ENCODE data around the gene TAAR6.

TAAR6 gene

GRCh38 chr6:132611616-132612015 is 41.5 kb downstream of the TAAR6 start:
- FAIRE-seq: no peak
- TF ChIP-seq SPI1 (IDR thresholded peaks at IDR 0.05; ENCODE audit: low read depth, low read length) (no peak), POU2F2 (IDR thresholded peaks at IDR 0.05; ENCODE audit: low read depth, low read length) (no peak), TAF1 (IDR thresholded peaks at IDR 0.05; ENCODE audit: low read depth, low read length) (no peak), POLR2A (IDR thresholded peaks at IDR 0.05; ENCODE audit: low read depth, low read length) (no peak), POLR2AphosphoS5 (IDR thresholded peaks at IDR 0.05; ENCODE audit: low read depth, low read length) (no peak), PAX5 (IDR thresholded peaks at IDR 0.05; ENCODE audit: insufficient read depth, low read length, severe bottlenecking) (no peak)
- DNase-seq (ENCODE audit: insufficient read length, low spot score): no peak

DNA sequence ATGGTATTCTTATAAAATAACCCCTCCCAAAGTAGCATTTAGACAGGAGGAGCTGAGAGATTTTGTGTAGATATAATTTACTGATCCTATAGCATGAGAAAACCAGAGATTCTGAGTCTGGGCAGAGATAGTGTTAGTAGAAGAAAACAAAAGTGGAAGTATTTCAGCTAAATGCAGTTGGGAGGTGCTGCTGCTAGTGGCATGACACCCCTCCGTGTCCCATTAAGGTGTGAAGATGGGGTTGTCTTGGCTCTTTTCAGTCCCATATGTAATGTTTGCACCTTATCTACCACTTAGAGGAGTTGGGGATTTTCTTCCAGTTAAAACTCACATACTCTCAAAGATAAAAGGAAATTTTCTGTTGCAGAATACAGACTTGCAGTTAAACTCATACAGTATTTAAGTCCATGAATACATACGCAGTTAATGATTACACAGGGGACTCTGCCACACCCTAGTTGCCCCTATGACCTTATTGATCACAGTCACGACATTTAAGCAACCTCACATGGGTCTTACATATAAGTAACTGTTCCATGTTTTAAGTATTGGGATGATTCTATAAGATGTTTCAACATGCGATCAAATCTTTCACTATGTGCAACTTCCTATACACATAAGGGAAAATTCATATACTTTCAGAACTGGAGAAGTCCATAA is 42.5 kb downstream of the TAAR6 start:
- no peak for TF ChIP-seq POLR2A (IDR thresholded peaks at IDR 0.05; ENCODE audit: low read depth, low read length)
- no peak for TF ChIP-seq PAX5 (IDR thresholded peaks at IDR 0.05; ENCODE audit: insufficient read depth, low read length, severe bottlenecking)
- TF ChIP-seq POLR2AphosphoS5 (IDR thresholded peaks at IDR 0.05; ENCODE audit: low read depth, low read length): no peak
- TF ChIP-seq POU2F2 (IDR thresholded peaks at IDR 0.05; ENCODE audit: low read depth, low read length): no peak
- no peak for TF ChIP-seq TAF1 (IDR thresholded peaks at IDR 0.05; ENCODE audit: low read depth, low read length)
- no peak for TF ChIP-seq SPI1 (IDR thresholded peaks at IDR 0.05; ENCODE audit: low read depth, low read length)
- no peak for FAIRE-seq
- DNase-seq (ENCODE audit: insufficient read length, low spot score): no peak

- no peak for DNase-seq (ENCODE audit: insufficient read length, low spot score)
- TF ChIP-seq POLR2AphosphoS5 (IDR thresholded peaks at IDR 0.05; ENCODE audit: low read depth, low read length) (no peak), SPI1 (IDR thresholded peaks at IDR 0.05; ENCODE audit: low read depth, low read length) (no peak), TAF1 (IDR thresholded peaks at IDR 0.05; ENCODE audit: low read depth, low read length) (no peak), POU2F2 (IDR thresholded peaks at IDR 0.05; ENCODE audit: low read depth, low read length) (no peak), PAX5 (IDR thresholded peaks at IDR 0.05; ENCODE audit: insufficient read depth, low read length, severe bottlenecking) (no peak), POLR2A (IDR thresholded peaks at IDR 0.05; ENCODE audit: low read depth, low read length) (no peak)
- no peak for FAIRE-seq
Observed at GRCh38 chr6:132614554-132614953, 44.4 kb downstream of the TAAR6 start.

- no peak for FAIRE-seq
- TF ChIP-seq POLR2AphosphoS5 (IDR thresholded peaks at IDR 0.05; ENCODE audit: low read depth, low read length) (no peak), POU2F2 (IDR thresholded peaks at IDR 0.05; ENCODE audit: low read depth, low read length) (no peak), TAF1 (IDR thresholded peaks at IDR 0.05; ENCODE audit: low read depth, low read length) (no peak), PAX5 (IDR thresholded peaks at IDR 0.05; ENCODE audit: insufficient read depth, low read length, severe bottlenecking) (no peak), SPI1 (IDR thresholded peaks at IDR 0.05; ENCODE audit: low read depth, low read length) (no peak), POLR2A (IDR thresholded peaks at IDR 0.05; ENCODE audit: low read depth, low read length) (no peak)
Observed at GRCh38 chr6:132616677-132617076, 46.6 kb downstream of the TAAR6 start.

More at GRCh38 chr6:132616677-132617076, 46.6 kb downstream of the TAAR6 start:
- no peak for DNase-seq (ENCODE audit: insufficient read length, low spot score)

Data from GM12891 (cell line).